Smooth muscle cell (in vitro differentiated cells): ENCODE data around the gene UBE2U. TPM values are rescaled to one million over a fixed set of nuclear protein-coding genes. Genes with fewer than 3 reads are reported as not detected.

Source experiments
- DNase-seq: peaks from one replicate; lab custom pipeline; 2025; ENCODE audit not compliant: unreplicated experiment; lab: John Stamatoyannopoulos, UW
- H2AFZ ChIP-seq: fragments of 200-600 bp; sonication (generic); 2 replicates; pipeline ENCODE4 v1.6.0; 2016; ENCODE audit warnings: antibody characterized with exemption, low read depth, mild to moderate bottlenecking
- H3F3A ChIP-seq: fragments of 200-600 bp; sonication (generic); 2 replicates; pipeline ENCODE4 v1.6.0; 2017; ENCODE audit warnings: antibody characterized with exemption, low read depth
- H3K27ac ChIP-seq: fragments of 200-600 bp; sonication (generic); 2 replicates; pipeline ENCODE4 v1.5.1; 2016; ENCODE audit warnings: low read depth, mild to moderate bottlenecking
- H3K27me3 ChIP-seq: fragments of 200-600 bp; sonication (generic); 2 replicates; pipeline ENCODE4 v1.6.1; 2016; ENCODE audit warnings: low read depth, mild to moderate bottlenecking
- H3K36me3 ChIP-seq: fragments of 200-600 bp; sonication (generic); 2 replicates; pipeline ENCODE4 v1.5.1; 2016; ENCODE audit warnings: low read depth
- H3K4me1 ChIP-seq: fragments of 200-600 bp; sonication (generic); 2 replicates; pipeline ENCODE4 v1.5.1; 2016; ENCODE audit warnings: low read depth
- H3K4me2 ChIP-seq: fragments of 200-600 bp; sonication (generic); 2 replicates; pipeline ENCODE4 v1.6.0; 2016; ENCODE audit warnings: mild to moderate bottlenecking
- H3K4me3 ChIP-seq: fragments of 200-600 bp; sonication (generic); 2 replicates; pipeline ENCODE4 v1.5.1; 2016; ENCODE audit warnings: mild to moderate bottlenecking
- H3K79me2 ChIP-seq: fragments of 200-600 bp; sonication (generic); 2 replicates; pipeline ENCODE4 v1.6.0; 2016; ENCODE audit warnings: low read depth, mild to moderate bottlenecking
- H3K9ac ChIP-seq: fragments of 200-600 bp; sonication (generic); 2 replicates; pipeline ENCODE4 v1.6.0; 2016; ENCODE audit warnings: low read depth
- H3K9me3 ChIP-seq: fragments of 200-600 bp; sonication (generic); replicated peaks from 2 replicates; pipeline ENCODE4 v1.5.1; 2016; ENCODE audit warnings: low read depth
- H4K20me1 ChIP-seq: fragments of 200-600 bp; sonication (generic); 2 replicates; pipeline ENCODE4 v1.6.0; 2016; ENCODE audit warnings: low read depth
- CTCF ChIP-seq: fragments of 200-600 bp; sonication (generic); IDR thresholded peaks from 2 replicates; pipeline ENCODE4 v1.5.1; 2017; ENCODE audit warnings: borderline replicate concordance, mild to moderate bottlenecking, antibody characterized with exemption; ENCODE audit not compliant: insufficient read depth, poor library complexity, severe bottlenecking
- WGBS: methylation state at CpG from one replicate; pipeline ENCODE4 v1.1.7; 2016; ENCODE audit warnings: low lambda C conversion rate; 5-methylcytosine and 5-hydroxymethylcytosine counted together
- polyA plus RNA-seq: library from polyadenylated mRNA; unstranded; fragments of >200 nt; fragmentation: Nextera tagmentation; extraction: Ambion mirVana; gene quantifications from 2 replicates; pipeline ENCODE4 v1.2.1, GENCODE V29; 2016
- total RNA-seq: library from RNA; depleted of rRNA; stranded (reverse); fragments of >200 nt; gene quantifications from 2 replicates; pipeline ENCODE4 v1.2.3, GENCODE V29; 2014

Gene UBE2U
- total and polyA plus RNA-seq, 2 experiments from 2014 or later, result not detected

- no peaks in the 10 kb centered on the region for H3K79me2 ChIP-seq
- H2AFZ ChIP-seq, result no peak overlapping the region
- no peak overlapping the region for H3K9ac ChIP-seq
- H3K4me3 ChIP-seq, result no peak overlapping the region
- 92% methylated on average over 3 of the region's 3 CpGs for WGBS
- H3K36me3 ChIP-seq, result no peaks in the 10 kb centered on the region
- H3F3A ChIP-seq, result no peaks in the 10 kb centered on the region
- no peak overlapping the region for H3K27ac ChIP-seq
- no peaks in the 10 kb centered on the region for H4K20me1 ChIP-seq
- no peak for TF ChIP-seq CTCF
- no peak for DNase-seq
- no peak overlapping the region for H3K4me2 ChIP-seq
- H3K9me3 ChIP-seq, result no peaks in the 10 kb centered on the region
- no peaks in the 10 kb centered on the region for H3K27me3 ChIP-seq
- H3K4me1 ChIP-seq, result no peaks in the 10 kb centered on the region
Observed at GRCh38 chr1:64197076-64197475, 6.3 kb upstream of the UBE2U start.

GRCh38 chr1:64199154-64199553 is 4.3 kb upstream of the UBE2U start:
- H3K79me2 ChIP-seq, result no peaks in the 10 kb centered on the region
- H4K20me1 ChIP-seq, result no peaks in the 10 kb centered on the region
- no peak overlapping the region for H3K27ac ChIP-seq
- TF ChIP-seq CTCF, result no peak
- H3K4me3 ChIP-seq, result no peak overlapping the region
- H3K36me3 ChIP-seq, result no peaks in the 10 kb centered on the region
- no peaks in the 10 kb centered on the region for H3K9me3 ChIP-seq
- no peak overlapping the region for H2AFZ ChIP-seq
- H3K9ac ChIP-seq, result no peak overlapping the region
- no peak overlapping the region for H3K4me2 ChIP-seq
- WGBS, result 38% methylated on average over 2 of the region's 2 CpGs
- no peaks in the 10 kb centered on the region for H3K4me1 ChIP-seq
- H3K27me3 ChIP-seq, result no peaks in the 10 kb centered on the region
- H3F3A ChIP-seq, result no peaks in the 10 kb centered on the region
- no peak for DNase-seq

- no peak overlapping the region for H2AFZ ChIP-seq
- DNase-seq, result no peak
- H3K9me3 ChIP-seq, result no peaks in the 10 kb centered on the region
- H3K27me3 ChIP-seq, result no peaks in the 10 kb centered on the region
- no peak overlapping the region for H3K4me2 ChIP-seq
- H3K4me1 ChIP-seq, result no peaks in the 10 kb centered on the region
- no peak overlapping the region for H3K27ac ChIP-seq
- H3K9ac ChIP-seq, result no peak overlapping the region
- no peaks in the 10 kb centered on the region for H3F3A ChIP-seq
- H4K20me1 ChIP-seq, result no peaks in the 10 kb centered on the region
- TF ChIP-seq CTCF, result no peak
- H3K36me3 ChIP-seq, result no peaks in the 10 kb centered on the region
- no peaks in the 10 kb centered on the region for H3K79me2 ChIP-seq
- 100% methylated on average over 1 of the region's 1 CpG for WGBS
- no peak overlapping the region for H3K4me3 ChIP-seq
Observed at GRCh38 chr1:64200064-64200463, 3.4 kb upstream of the UBE2U start.

GRCh38 chr1:64209221-64209620 is 5.8 kb downstream of the UBE2U start:
- Histone ChIP-seq H3K4me2 (no peak overlapping the region), H3K4me3 (no peak overlapping the region), H3K79me2 (no peaks in the 10 kb centered on the region), H3K27me3 (no peaks in the 10 kb centered on the region), H3K27ac (no peak overlapping the region), H4K20me1 (no peaks in the 10 kb centered on the region), H3K4me1 (no peaks in the 10 kb centered on the region), H3K9me3 (no peaks in the 10 kb centered on the region), H3F3A (no peaks in the 10 kb centered on the region), H3K36me3 (no peaks in the 10 kb centered on the region), H2AFZ (no peak overlapping the region), H3K9ac (no peak overlapping the region)
- DNase-seq, result no peak
- 71% methylated on average over 2 of the region's 2 CpGs for WGBS
- no peak for TF ChIP-seq CTCF
